Measurements from ENCODE around the gene GARRE1. TPM values are rescaled to one million over a fixed set of nuclear protein-coding genes. Genes with fewer than 3 reads are reported as not detected.

Gene GARRE1
- total RNA-seq, 1 donor from 2014 or later, result 6.1 TPM

- Histone ChIP-seq H3K4me3 (ENCODE audit: low read depth, low read length) (no peak overlapping the region), H3K36me3 (ENCODE audit: control insufficient read depth, insufficient read depth, low read length) (no peaks in the 10 kb centered on the region), H3K27me3 (ENCODE audit: control insufficient read depth, insufficient read depth, low read length) (no peaks in the 10 kb centered on the region)
- FAIRE-seq (no peak), DNase-seq (ENCODE audit: low read depth) (peak; percentile 57)
- TF ChIP-seq CTCF (IDR thresholded peaks at IDR 0.05; ENCODE audit: insufficient read depth, low read length, severe bottlenecking), result no peak
Observed at GRCh38 chr19:34265221-34265650, 10.9 kb downstream of the GARRE1 start.

- DNase-seq (ENCODE audit: low read depth) (no peak), FAIRE-seq (no peak)
- Histone ChIP-seq H3K4me3 (ENCODE audit: low read depth, low read length) (no peak overlapping the region), H3K27me3 (ENCODE audit: control insufficient read depth, insufficient read depth, low read length) (no peaks in the 10 kb centered on the region), H3K36me3 (ENCODE audit: control insufficient read depth, insufficient read depth, low read length) (no peaks in the 10 kb centered on the region)
- no peak for TF ChIP-seq CTCF (IDR thresholded peaks at IDR 0.05; ENCODE audit: insufficient read depth, low read length, severe bottlenecking)
Observed at GRCh38 chr19:34269081-34269480, 14.7 kb downstream of the GARRE1 start.

- Histone ChIP-seq H3K4me3 (ENCODE audit: low read depth, low read length) (no peak overlapping the region), H3K36me3 (ENCODE audit: control insufficient read depth, insufficient read depth, low read length) (no peaks in the 10 kb centered on the region), H3K27me3 (ENCODE audit: control insufficient read depth, insufficient read depth, low read length) (no peaks in the 10 kb centered on the region)
- FAIRE-seq (no peak), DNase-seq (ENCODE audit: low read depth) (no peak)
- TF ChIP-seq CTCF (IDR thresholded peaks at IDR 0.05; ENCODE audit: insufficient read depth, low read length, severe bottlenecking), result no peak
Observed at GRCh38 chr19:34269489-34269888, 15.1 kb downstream of the GARRE1 start.

GRCh38 chr19:34269968-34270621 is 15.7 kb downstream of the GARRE1 start:
- DNase-seq (ENCODE audit: low read depth), result peak; percentile 71
- no peaks in the 10 kb centered on the region for H3K27me3 ChIP-seq (ENCODE audit: control insufficient read depth, insufficient read depth, low read length)
- TF ChIP-seq CTCF (IDR thresholded peaks at IDR 0.05; ENCODE audit: insufficient read depth, low read length, severe bottlenecking), result no peak
- H3K4me3 ChIP-seq (ENCODE audit: low read depth, low read length), result no peak overlapping the region
- no peaks in the 10 kb centered on the region for H3K36me3 ChIP-seq (ENCODE audit: control insufficient read depth, insufficient read depth, low read length)
- no peak for FAIRE-seq

- FAIRE-seq, result no peak
- H3K36me3 ChIP-seq (ENCODE audit: control insufficient read depth, insufficient read depth, low read length), result no peaks in the 10 kb centered on the region
- no peaks in the 10 kb centered on the region for H3K27me3 ChIP-seq (ENCODE audit: control insufficient read depth, insufficient read depth, low read length)
- no peak for DNase-seq (ENCODE audit: low read depth)
- no peak for TF ChIP-seq CTCF (IDR thresholded peaks at IDR 0.05; ENCODE audit: insufficient read depth, low read length, severe bottlenecking)
- H3K4me3 ChIP-seq (ENCODE audit: low read depth, low read length), result no peak overlapping the region
Observed at GRCh38 chr19:34273121-34273520, 18.8 kb downstream of the GARRE1 start.

- FAIRE-seq (no peak), DNase-seq (ENCODE audit: low read depth) (no peak)
- Histone ChIP-seq H3K27me3 (ENCODE audit: control insufficient read depth, insufficient read depth, low read length) (no peaks in the 10 kb centered on the region), H3K4me3 (ENCODE audit: low read depth, low read length) (no peak overlapping the region), H3K36me3 (ENCODE audit: control insufficient read depth, insufficient read depth, low read length) (no peaks in the 10 kb centered on the region)
- TF ChIP-seq CTCF (IDR thresholded peaks at IDR 0.05; ENCODE audit: insufficient read depth, low read length, severe bottlenecking), result no peak
Observed at GRCh38 chr19:34274284-34274826, 20.0 kb downstream of the GARRE1 start.

Measured in bronchial epithelial cell (primary cell).